Spleen (tissue), 11 donors: Measurements from ENCODE around the gene NTNG1. TPM values are rescaled to one million over a fixed set of nuclear protein-coding genes. Genes with fewer than 3 reads are reported as not detected.

ENCODE experiments used
- DNase-seq: peaks from one replicate; pipeline ENCODE4 v3.0.0-alpha.2; 2020
- H3K27ac ChIP-seq, 8 donors: fragments of 200-600 bp; sonication (generic) in 7 of 8; 1 replicate in 4 of 8; 2 replicates in 4 of 8; pipeline versions ENCODE4 v1.5.0 to v1.8.0; 2016 to 2021; ENCODE audit warnings: inconsistent platforms in 4 of 8, mild to moderate bottlenecking in 4 of 8, moderate library complexity in 1 of 8
- H3K27me3 ChIP-seq, 7 donors: fragments of 200-600 bp; sonication (generic) in 6 of 7; replicated peaks in 1 of 7; 1 replicate in 4 of 7; 2 replicates in 3 of 7; pipeline versions ENCODE4 v1.5.0 to v1.8.0; 2016 to 2021; ENCODE audit warnings: inconsistent platforms in 3 of 7, mild to moderate bottlenecking in 1 of 7
- H3K36me3 ChIP-seq, 6 donors: fragments of 200-600 bp; sonication (generic) in 5 of 6; 1 replicate in 4 of 6; 2 replicates in 2 of 6; pipeline versions ENCODE4 v1.5.0 to v1.8.0; 2016 to 2021; ENCODE audit warnings: inconsistent platforms in 2 of 6
- H3K4me1 ChIP-seq, 6 donors: fragments of 200-600 bp; sonication (generic) in 5 of 6; 1 replicate in 3 of 6; 2 replicates in 3 of 6; pipeline versions ENCODE4 v1.5.0 to v1.8.0; 2016 to 2021; ENCODE audit warnings: inconsistent platforms in 3 of 6
- H3K4me3 ChIP-seq, 8 donors: fragments of 200-600 bp; sonication (generic) in 7 of 8; 1 replicate in 4 of 8; 2 replicates in 4 of 8; pipeline versions ENCODE4 v1.5.0 to v1.8.0; 2016 to 2021; ENCODE audit warnings: inconsistent platforms in 4 of 8, mild to moderate bottlenecking in 4 of 8, moderate library complexity in 2 of 8
- H3K9me3 ChIP-seq, 8 donors: fragments of 200-600 bp; sonication (generic) in 7 of 8; 1 replicate in 4 of 8; 2 replicates in 4 of 8; pipeline versions ENCODE4 v1.5.0 to v1.8.0; 2016 to 2021; ENCODE audit warnings: inconsistent platforms in 4 of 8
- CTCF ChIP-seq, 11 experiments: fragments of 200-600 bp in 7 of 11; fragments of 450-650 bp in 4 of 11; sonication (generic) in 4 of 11; IDR thresholded peaks in 8 of 11; conservative IDR thresholded peaks in 3 of 11; 1 replicate in 7 of 11; 2 replicates in 4 of 11; pipeline versions ENCODE4 v1.4.0 to v1.8.0; 2016 to 2021; ENCODE audit warnings: antibody characterized with exemption in 11 of 11, inconsistent platforms in 4 of 11, mild to moderate bottlenecking in 1 of 11
- POLR2A ChIP-seq, 3 donors: fragments of 450-650 bp; IDR thresholded peaks; one replicate each; pipeline ENCODE4 v1.5.1; 2017; ENCODE audit warnings: antibody characterized with exemption in 3 of 3, mild to moderate bottlenecking in 1 of 3
- POLR2AphosphoS5 ChIP-seq, 3 donors: sonication (generic); formaldehyde crosslinking; IDR thresholded peaks; one replicate each; pipeline ENCODE4 v1.5.1; 2017; ENCODE audit warnings: antibody characterized with exemption in 3 of 3
- WGBS, 5 donors: extraction: QIAGEN DNeasy Blood & Tissue Kit in 3 of 5; methylation state at CpG; one replicate each; pipeline versions ENCODE4 v1.1.5 to v1.1.7; 2013 to 2018; 5-methylcytosine and 5-hydroxymethylcytosine counted together
- intact Hi-C: fragments of 100-400 bp; cut with DNase I; formaldehyde crosslinking; loops from one replicate; pipeline ENCODE4 v1.15.0; 2023; ENCODE audit warnings: low total_unique reads
- polyA plus RNA-seq, 3 donors: library from polyadenylated mRNA; stranded (reverse); fragments of 200-250 nt; gene quantifications; one replicate each; pipeline ENCODE4 v1.2.1, GENCODE V29; 2013
- total RNA-seq, 7 donors: library from RNA; depleted of rRNA in 3 of 7; stranded (reverse); fragments of >200 nt in 3 of 7; fragmentation: NEBNext Ultra II Directional in 4 of 7; extraction: Animal tissue kit (Norgen Biotek cat#: 25700) in 4 of 7; gene quantifications; one replicate each; pipeline versions ENCODE4 v1.1.0 to v1.2.1, GENCODE V29; 2016 to 2021
- donor health status: healthy with polysubstance abuse.
- donor health status: DM: no; HTN: no; CAD: no; lungs with moderate emphysema.
- donor health status: DM: no; HTN: no; CAD: no.
- donor health status: Bipolar disorder and iron deficiency.
- donor health status: healthy.
- donor health status: DM: no; HTN: no; CAD: no.
- donor health status: DM: yes; HTN: yes; CAD: no.

NTNG1 gene
- total and polyA plus RNA-seq, 10 donors, result 0.11 to 2.0 (median 1.1) TPM

DNA sequence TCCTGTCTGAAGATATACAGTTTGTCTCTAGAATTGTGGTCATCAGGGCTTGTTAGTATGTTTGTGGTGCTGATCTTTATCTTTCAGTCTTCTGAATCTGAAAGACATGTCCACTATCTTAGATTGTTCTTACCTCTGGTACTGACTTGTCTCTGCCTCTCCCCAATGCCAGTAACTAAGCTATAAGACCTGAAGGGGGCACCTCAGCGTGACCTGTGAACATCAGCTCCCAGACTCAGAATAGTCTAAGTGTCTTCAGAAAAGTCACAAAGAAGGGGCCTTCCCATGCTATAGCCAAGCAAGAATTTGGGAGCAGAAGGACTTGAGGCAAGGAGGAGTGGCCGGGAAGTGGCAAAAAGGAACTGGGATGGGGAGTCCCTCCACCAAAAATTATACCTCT lies 178.1 kb downstream of the NTNG1 start:
- intact Hi-C loops, result no loop called here
- WGBS, 5 donors, result 82 to 91% (median 90%) methylated on average over 2 of the region's 2 CpGs
- no peak overlapping the region for H3K4me3 ChIP-seq
- no peaks in the 10 kb centered on the region for H3K27me3 ChIP-seq
- no peaks in the 10 kb centered on the region for H3K9me3 ChIP-seq
- no peaks in the 10 kb centered on the region for H3K36me3 ChIP-seq
- H3K4me1 ChIP-seq, result no peaks in the 10 kb centered on the region
- H3K27ac ChIP-seq, result no peak overlapping the region
- DNase-seq, result no peak
- no peak for TF ChIP-seq CTCF (IDR thresholded peaks at IDR 0.05 in 8 of 11, conservative IDR thresholded peaks at IDR 0.05 in 3 of 11)
- no peak for TF ChIP-seq POLR2A (IDR thresholded peaks at IDR 0.05)
- no peak for TF ChIP-seq POLR2AphosphoS5 (IDR thresholded peaks at IDR 0.05)

DNA sequence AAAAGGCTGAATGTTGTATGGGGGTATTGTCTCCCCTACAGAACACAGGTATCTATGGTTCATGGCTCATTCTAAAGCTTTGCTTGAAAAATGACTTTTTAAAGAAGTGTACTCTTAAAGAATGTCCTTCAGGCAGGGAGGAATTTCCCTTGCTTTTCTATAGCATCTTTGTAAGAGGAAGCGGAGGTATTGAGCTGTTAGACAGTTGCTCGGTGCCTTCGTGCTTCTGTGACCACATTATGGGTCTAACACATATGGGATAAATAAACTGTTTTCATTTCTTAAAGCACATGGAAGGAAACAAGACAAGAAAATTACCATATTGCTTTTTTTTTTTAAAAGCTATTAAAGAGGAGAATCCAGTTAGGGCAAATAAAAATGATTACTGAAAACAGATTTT lies 182.9 kb downstream of the NTNG1 start:
- no peak overlapping the region for H3K27ac ChIP-seq
- H3K36me3 ChIP-seq, result no peaks in the 10 kb centered on the region
- no peaks in the 10 kb centered on the region for H3K4me1 ChIP-seq
- WGBS, 5 donors, result 50 to 59% (median 50%) methylated on average over 3 of the region's 3 CpGs
- DNase-seq, result no peak
- no peak overlapping the region for H3K4me3 ChIP-seq
- no peaks in the 10 kb centered on the region for H3K27me3 ChIP-seq
- TF ChIP-seq CTCF (IDR thresholded peaks at IDR 0.05 in 8 of 11, conservative IDR thresholded peaks at IDR 0.05 in 3 of 11) (no peak), POLR2AphosphoS5 (IDR thresholded peaks at IDR 0.05) (no peak)
- intact Hi-C loops, result no loop called here
- no peaks in the 10 kb centered on the region for H3K9me3 ChIP-seq

GRCh38 chr1:107326824-107327445 lies 186.1 kb downstream of the NTNG1 start:
- intact Hi-C loops, result no loop called here
- no peak overlapping the region for H3K4me3 ChIP-seq
- DNase-seq, result no peak
- H3K27ac ChIP-seq, result no peak overlapping the region
- no peaks in the 10 kb centered on the region for H3K4me1 ChIP-seq
- 47 to 80% (median 58%) methylated on average over 2 of the region's 2 CpGs for WGBS, 5 donors
- H3K27me3 ChIP-seq, result no peaks in the 10 kb centered on the region
- H3K9me3 ChIP-seq, result no peaks in the 10 kb centered on the region
- H3K36me3 ChIP-seq, result no peaks in the 10 kb centered on the region
- TF ChIP-seq CTCF (IDR thresholded peaks at IDR 0.05 in 8 of 11, conservative IDR thresholded peaks at IDR 0.05 in 3 of 11), result no peak
- TF ChIP-seq POLR2A (IDR thresholded peaks at IDR 0.05), result no peak
- TF ChIP-seq POLR2AphosphoS5 (IDR thresholded peaks at IDR 0.05), result no peak

- 77 to 91% (median 82%) methylated on average over 1 of the region's 1 CpG for WGBS, 5 donors
- no peaks in the 10 kb centered on the region for H3K9me3 ChIP-seq
- TF ChIP-seq POLR2A (IDR thresholded peaks at IDR 0.05) (no peak), POLR2AphosphoS5 (IDR thresholded peaks at IDR 0.05) (no peak), CTCF (IDR thresholded peaks at IDR 0.05 in 8 of 11, conservative IDR thresholded peaks at IDR 0.05 in 3 of 11) (no peak)
- H3K36me3 ChIP-seq, result no peaks in the 10 kb centered on the region
- intact Hi-C loops, result no loop called here
- no peak for DNase-seq
- H3K4me1 ChIP-seq, result no peaks in the 10 kb centered on the region
- H3K27me3 ChIP-seq, result no peaks in the 10 kb centered on the region
- H3K4me3 ChIP-seq, result no peak overlapping the region
- H3K27ac ChIP-seq, result no peak overlapping the region
Observed at GRCh38 chr1:107327446-107327845, 186.6 kb downstream of the NTNG1 start.
